Epithelial cell of proximal tubule (primary cell): ENCODE results near the gene ADCY2. TPM values are rescaled to one million over a fixed set of nuclear protein-coding genes. Genes with fewer than 3 reads are reported as not detected.

Source experiments
- DNase-seq: peaks from one replicate; pipeline ENCODE4 v3.0.0-alpha.2; 2011; ENCODE audit warnings: low read depth
- H3K4me3 ChIP-seq: 2 replicates; pipeline ENCODE4 v1.5.1; 2011; ENCODE audit warnings: low read depth, mild to moderate bottlenecking, low read length
- total RNA-seq: library from RNA; depleted of rRNA; stranded (reverse); fragments of >200 nt; gene quantifications from 2 replicates; pipeline ENCODE4 v1.2.3, GENCODE V29; 2015
- TF ChIP-seq, protein P1 (sequence below): conservative IDR thresholded peaks from 2 replicates; pipeline ENCODE4 v1.5.1; 2012; ENCODE audit warnings: low read depth, mild to moderate bottlenecking, low read length

The ADCY2 gene
- total RNA-seq, 1 donor from 2014 or later, result 0.12 TPM

DNA sequence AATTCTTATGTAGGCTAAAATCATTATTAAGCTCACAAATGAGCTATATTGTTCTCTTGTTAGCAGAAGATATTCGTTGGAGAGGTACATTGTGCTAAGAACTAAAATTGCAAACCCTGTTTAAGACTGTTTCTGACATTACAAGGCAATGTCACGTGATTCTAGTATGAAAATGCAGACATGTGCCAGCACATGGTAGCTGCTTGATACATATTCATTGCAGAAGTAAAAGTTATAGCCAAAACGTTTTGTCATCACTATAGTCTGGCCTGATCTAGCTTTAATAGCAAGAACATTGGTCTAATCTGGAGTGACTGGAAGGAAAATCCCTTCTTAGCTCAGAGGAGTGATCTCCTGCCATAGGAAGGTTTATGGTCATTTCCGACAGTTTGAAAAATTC, 310.3 kb downstream of the ADCY2 start:
- no peak for DNase-seq
- no peak overlapping the region for H3K4me3 ChIP-seq
- TF ChIP-seq, protein P1, sequence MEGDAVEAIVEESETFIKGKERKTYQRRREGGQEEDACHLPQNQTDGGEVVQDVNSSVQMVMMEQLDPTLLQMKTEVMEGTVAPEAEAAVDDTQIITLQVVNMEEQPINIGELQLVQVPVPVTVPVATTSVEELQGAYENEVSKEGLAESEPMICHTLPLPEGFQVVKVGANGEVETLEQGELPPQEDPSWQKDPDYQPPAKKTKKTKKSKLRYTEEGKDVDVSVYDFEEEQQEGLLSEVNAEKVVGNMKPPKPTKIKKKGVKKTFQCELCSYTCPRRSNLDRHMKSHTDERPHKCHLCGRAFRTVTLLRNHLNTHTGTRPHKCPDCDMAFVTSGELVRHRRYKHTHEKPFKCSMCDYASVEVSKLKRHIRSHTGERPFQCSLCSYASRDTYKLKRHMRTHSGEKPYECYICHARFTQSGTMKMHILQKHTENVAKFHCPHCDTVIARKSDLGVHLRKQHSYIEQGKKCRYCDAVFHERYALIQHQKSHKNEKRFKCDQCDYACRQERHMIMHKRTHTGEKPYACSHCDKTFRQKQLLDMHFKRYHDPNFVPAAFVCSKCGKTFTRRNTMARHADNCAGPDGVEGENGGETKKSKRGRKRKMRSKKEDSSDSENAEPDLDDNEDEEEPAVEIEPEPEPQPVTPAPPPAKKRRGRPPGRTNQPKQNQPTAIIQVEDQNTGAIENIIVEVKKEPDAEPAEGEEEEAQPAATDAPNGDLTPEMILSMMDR, result no peak

DNA sequence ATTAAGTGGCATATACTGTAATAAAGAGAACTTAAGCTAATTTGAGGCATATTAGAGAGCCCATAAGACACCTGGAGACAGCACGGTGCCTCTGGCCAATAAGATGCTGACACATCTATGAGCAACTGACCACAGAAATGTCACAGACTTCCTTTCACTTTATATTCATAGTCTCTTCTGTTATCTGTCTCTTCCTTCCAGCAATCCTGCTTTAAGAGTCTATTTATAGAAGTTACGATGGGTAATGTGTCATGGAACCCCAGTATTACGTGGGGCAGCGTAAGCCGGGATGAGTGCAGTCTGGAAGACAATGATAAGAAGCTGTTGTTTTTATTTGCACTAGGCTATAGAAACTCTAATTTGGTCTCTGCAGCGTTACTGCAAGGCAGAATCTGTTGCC, 318.2 kb downstream of the ADCY2 start:
- DNase-seq, result no peak
- TF ChIP-seq, protein P1, result no peak
- H3K4me3 ChIP-seq, result no peak overlapping the region

DNA sequence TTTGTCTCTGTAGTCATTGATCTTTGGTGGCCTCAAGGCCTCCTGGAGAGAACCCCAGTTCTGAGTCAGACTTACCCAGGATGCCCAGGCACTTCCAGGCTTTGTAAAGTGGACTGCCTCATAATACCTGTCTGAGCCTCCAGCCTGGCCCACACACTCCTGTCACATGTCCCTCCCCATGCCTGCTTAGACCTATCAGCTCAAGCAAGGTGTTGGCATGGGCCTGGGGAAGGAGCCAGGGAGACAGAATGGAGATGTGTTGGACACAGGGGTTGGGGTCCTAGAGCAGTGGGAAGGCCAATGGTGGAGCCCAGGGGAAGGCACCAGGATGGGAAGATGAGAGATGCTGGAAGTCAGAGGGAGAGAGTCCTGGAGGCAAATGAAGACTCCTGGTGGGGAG, 318.8 kb downstream of the ADCY2 start:
- no peak overlapping the region for H3K4me3 ChIP-seq
- DNase-seq, result no peak
- TF ChIP-seq, protein P1, result no peak

DNA sequence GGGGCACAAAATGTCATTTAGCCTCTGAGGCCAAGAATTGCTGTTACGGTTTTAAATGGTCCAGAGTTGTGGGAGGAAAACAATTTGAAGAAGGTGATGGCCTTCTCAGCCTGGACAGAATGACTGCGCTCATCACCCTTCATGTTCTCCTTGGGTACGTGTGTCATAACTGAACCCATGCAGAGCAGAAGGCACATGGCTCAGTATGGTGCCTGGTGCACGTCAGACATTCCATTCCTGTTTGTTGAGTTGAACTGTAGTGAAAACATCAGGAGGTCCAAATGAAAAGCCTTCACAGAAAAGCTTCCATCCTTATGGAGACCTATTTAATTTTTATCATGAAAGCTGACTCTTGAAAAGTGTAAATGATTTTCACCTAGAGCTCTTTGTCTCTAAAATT, 321.8 kb downstream of the ADCY2 start:
- TF ChIP-seq, protein P1, result no peak
- H3K4me3 ChIP-seq, result no peak overlapping the region
- DNase-seq, result no peak

DNA sequence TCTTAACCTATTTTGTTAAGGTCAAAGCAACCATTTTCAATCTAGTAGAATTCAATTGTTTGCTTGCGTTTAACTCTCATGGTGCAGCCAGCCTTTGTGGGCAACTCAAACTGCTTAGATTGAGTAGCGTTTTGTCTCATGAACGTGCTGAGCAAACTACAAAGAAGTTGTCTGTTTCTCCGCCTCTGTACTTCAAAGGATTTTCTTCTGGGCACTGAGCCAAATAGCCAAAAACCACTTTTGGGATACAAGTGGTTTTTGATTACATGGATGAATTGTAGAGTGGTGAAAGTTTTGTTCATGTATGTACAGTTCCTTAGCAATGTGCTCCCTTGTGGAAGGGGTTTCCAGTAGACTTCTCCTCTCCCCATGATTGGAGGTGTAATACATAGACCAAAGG, 332.1 kb downstream of the ADCY2 start:
- TF ChIP-seq, protein P1, result no peak
- no peak overlapping the region for H3K4me3 ChIP-seq
- DNase-seq, result no peak

DNA sequence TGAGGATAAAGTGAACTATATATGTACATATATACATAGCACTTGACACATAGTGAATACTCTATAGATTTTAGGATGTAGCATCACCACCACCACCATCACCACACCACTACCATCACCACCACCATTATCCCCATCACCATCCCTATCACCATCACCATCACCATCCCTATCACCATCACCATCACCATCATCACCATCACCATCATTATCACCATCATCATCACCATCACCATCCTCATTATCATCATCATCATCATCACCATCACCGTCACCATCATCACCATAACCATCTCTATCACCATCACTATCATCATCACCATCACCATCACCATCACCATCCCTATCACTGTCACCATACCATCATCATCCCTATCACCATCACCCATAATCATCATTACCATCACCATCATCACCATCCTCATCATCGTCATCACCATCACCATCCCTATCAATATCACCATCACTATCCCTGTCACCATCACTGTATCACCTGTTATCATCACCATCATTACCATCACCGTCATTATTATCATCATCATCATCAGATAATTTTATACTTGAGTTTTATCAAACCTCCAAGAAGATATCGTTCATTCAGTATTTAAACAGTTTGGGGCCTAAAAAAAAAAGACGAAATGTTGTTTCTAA, 345.6 kb downstream of the ADCY2 start:
- TF ChIP-seq, protein P1, result no peak
- no peak overlapping the region for H3K4me3 ChIP-seq
- DNase-seq, result no peak

DNA sequence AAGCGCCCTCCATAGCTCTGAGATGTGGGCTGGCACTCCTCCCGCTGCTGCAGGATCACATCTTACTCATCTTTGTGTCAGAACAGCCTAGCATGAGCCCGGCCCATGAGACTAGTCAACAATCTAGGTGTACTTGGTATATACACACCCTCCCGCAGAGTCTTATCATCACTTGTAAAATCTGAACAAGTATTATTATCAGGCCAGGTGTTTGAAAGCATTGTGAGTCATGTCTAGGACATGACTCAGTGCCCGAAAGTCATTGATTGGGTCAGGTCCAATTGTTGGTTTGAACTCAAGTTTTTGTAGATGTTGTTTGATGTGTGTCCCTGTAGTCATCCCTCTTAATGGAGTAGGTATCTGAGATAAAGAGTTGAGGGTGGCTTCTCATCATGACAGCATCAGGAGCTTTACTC, 346.3 kb downstream of the ADCY2 start:
- DNase-seq, result no peak
- TF ChIP-seq, protein P1, result no peak
- H3K4me3 ChIP-seq, result no peak overlapping the region
